Erythroblast (primary cell): ENCODE data around the gene MATR3.

Experiments
- GATA1 ChIP-seq: IDR thresholded peaks from 2 replicates; pipeline ENCODE4 v1.6.1; 2011; ENCODE audit warnings: low read depth, mild to moderate bottlenecking, control low read depth, low read length, moderate library complexity
- POLR2A ChIP-seq: IDR thresholded peaks from 2 replicates; pipeline ENCODE4 v1.6.1; 2011; ENCODE audit warnings: mild to moderate bottlenecking, low read length

DNA sequence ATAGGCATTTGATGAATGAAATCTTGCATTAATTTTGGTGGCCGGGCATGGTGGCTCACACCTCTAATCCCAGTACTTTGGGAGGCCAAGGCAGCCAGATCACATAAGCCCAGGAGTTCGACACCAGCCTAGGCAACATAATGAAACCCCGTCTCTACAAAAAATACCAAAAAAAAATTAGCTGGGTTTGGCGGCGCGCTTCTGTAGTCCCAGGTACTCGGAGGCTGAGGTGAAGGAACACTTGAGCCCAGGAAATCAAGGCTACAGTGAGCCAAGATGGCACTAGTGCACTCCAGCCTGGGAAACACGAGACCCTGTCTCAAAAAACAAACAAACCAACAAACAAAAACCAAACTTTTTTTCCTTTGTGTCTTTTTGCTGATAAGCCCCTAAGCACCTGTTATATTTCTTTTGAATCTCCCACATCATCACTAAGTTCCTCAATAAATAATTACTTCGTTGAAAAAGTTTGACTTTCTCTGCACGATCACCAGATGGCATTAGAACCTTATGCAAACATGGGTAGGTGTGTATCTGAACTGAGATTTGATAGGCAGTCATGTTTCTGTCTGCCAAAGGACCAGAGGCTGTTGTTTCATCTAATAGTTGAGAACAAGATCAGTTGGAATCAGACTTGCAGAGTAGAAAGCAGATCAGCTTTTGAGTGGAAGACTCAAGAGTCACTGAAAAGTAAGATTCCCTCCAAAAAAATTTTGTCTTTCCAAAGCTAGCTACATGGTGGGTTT, 5.5 kb upstream of the MATR3 start:
- TF ChIP-seq GATA1, result no peak
- TF ChIP-seq POLR2A, result no peak
